ENCODE data around the gene CNN2.

CNN2 gene

DNA sequence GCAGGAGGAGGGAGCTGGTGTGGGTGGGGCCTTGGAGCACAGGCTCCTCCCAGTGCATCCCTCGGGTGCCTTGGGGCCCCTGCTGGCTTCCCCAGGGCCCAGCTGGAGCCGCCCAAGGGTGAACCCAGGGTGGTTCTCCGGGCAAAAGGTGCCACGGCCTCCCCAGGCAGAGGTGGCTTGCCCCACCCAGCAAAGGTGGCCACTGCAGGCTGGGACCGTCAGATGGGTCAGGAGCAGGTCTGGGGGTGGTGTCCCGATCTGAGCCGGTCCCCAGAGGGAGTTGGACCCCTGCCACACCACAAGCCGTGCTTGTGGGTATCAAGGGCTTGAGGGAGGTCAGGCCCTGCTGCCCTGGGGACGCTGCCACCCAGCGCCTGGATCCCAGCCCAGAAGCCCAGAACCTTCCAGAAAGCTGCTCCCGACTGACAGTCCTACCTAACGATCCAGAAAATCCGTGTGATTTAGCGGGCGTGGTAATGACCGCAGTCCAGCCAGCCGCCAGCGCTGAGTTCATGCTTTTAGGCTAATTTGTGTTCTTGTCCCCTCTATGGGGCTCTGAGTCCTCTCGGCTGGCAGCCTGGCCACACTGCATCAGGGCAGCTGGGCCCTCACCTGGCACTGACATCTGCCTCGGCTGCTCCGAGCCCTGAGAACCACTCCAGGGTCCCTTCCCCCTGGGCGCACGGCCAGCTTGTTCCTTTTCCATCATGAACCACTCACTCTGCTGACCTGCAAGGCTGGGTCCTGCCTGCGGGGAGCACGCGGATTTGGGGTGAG lies 31.2 kb upstream of the CNN2 start:
- no peak for DNase-seq (ENCODE audit: low read depth)

DNA sequence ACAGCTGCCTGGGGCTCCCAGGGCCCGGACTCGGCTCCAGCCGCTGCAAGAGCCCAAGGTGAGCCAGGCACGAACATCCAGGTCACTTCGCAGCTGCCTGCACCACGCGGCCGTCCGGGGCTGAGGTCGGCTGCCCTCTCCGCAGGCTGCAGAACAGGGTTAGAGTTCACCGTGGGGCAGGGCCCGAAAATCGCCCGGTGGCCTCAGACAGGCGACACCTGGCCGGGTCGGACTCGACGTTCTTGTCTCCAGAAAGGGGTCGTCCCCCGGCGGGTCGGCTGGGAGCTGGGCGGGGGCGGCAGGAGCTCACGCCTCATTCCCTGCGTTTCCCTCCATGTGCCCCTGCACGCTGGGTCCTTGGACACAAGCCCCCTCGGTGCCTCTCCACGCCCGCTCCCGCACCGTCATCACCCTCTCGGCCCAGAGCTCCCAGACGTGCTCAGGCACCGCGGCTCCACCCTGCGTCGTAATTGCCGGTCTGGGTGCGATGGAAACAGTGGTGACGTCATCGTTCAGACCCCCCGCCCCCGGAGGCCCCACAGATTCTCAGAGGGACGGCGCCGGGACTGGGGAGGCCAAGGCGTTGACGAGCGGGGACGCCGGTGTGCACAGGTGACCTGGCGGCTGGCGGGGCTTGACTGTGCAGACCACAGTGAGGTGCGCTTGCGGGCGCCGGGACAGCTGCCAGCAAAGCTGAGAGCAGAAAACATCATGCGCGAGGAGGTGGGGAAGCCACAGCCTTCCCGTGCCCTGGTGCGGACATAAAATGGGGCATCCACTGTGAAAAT lies 30.2 kb upstream of the CNN2 start:
- peak; percentile 45 for DNase-seq (ENCODE audit: low read depth)

- DNase-seq (ENCODE audit: low read depth), result no peak
These were observed 28.3 kb upstream of the CNN2 start for GRCh38 chr19:998064-998463.

- DNase-seq (ENCODE audit: low read depth), result no peak
These were observed 27.1 kb upstream of the CNN2 start for GRCh38 chr19:999379-999719.

GRCh38 chr19:1000095-1000494 lies 26.3 kb upstream of the CNN2 start, which contains the start of gene GRIN3B:
Gene GRIN3B, plus strand, starts transcription at chr19:1000419. Its CDS starts 19 bp downstream, at chr19:1000438.
- DNase-seq (ENCODE audit: low read depth), result peak; percentile 39

DNA sequence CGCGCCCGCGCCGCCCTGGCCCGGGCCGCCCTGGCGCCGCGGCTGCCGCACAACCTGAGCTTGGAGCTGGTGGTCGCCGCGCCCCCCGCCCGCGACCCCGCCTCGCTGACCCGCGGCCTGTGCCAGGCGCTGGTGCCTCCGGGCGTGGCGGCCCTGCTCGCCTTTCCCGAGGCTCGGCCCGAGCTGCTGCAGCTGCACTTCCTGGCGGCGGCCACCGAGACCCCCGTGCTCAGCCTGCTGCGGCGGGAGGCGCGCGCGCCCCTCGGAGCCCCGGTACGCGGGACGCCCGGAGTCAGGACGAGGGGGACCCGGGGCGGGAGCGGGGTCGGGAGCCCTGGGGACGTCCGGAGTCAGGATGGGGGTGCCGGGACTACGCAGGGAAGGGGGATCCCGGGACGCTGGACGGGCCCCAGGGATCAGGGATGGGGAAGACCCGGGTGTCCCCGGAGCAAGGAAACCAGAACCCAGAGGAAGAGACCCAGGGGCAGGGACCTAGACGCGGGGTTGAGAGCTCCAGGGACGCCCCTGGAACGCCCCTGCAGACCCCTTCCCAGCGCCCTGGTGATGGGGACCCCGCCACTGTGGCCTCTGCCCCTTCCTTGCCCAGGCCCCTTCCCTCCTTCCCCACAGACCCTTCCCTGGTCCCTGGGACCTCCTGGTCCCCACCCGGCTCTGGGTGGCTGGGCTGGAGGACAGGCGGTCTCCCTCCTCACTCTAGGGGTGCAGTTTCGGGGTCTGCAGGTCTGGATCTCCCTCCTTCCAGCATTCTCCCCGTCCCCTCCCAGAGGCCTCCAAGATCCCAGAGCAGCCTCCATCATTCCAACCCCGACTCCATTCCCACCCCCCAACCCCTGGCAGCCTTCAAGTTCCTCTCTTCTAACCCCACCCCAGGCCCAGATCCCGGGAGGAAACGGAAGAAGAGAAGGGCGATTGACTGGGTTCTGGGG lies 25.5 kb upstream of the CNN2 start:
- no peak for DNase-seq (ENCODE audit: low read depth)

DNA sequence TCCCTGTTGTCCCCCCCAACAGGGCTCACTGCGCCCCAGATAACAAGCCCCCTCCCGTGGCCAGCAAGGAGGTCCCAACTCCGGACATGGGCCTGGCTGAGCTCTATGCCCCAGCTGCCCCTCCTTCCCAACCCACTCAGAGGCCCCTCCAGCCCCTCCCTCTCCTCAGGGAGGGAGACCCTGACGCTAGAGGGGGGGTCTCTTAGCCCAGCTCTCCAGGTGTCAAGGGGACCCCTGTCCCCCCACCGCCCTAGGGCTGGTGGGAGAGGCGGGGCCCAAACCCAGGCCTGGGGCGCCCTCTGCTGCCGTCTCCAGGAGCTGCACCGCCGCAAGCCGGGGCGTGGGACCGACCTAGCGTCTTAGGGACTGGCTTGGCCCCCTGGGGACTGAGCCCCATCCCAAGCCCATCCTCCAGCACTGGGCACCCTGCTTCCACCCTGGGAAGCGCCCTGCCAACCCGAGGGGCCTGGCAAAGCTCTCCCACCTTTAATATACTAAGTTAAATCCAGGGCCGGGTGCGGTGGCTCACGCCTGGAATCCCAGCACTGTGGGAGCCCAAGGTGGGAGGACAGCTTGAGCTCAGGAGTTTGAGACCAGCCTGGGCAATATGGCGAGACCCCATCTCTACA lies 24.8 kb upstream of the CNN2 start:
- DNase-seq (ENCODE audit: low read depth), result peak; percentile 49

DNA sequence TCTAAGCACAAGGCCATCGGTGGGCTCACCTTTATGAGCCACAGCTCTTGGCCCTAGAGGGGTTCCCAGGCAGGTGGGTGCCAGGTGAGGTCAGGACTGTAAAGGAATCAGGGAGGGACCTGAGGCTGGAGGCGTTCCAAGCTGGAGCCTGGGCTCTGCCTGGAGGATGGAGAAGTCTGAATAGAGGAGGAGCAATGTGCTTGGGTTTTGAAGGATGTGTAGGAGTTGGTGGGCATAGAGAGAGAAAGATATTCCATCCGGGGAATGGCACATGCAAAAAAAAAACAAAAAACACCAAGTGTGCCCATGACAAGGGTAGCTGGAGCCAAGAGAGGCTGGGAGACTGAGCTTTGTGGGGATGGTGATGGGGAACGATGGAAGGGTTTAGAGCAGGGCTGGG lies 23.8 kb upstream of the CNN2 start:
- no peak for DNase-seq (ENCODE audit: low read depth)

DNA sequence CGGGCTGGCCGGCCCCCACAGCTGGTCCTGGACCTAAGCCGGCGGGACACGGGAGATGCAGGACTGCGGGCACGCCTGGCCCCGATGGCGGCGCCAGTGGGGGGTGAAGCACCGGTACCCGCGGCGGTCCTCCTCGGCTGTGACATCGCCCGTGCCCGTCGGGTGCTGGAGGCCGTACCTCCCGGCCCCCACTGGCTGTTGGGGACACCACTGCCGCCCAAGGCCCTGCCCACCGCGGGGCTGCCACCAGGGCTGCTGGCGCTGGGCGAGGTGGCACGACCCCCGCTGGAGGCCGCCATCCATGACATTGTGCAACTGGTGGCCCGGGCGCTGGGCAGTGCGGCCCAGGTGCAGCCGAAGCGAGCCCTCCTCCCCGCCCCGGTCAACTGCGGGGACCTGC lies 23.1 kb upstream of the CNN2 start:
- no peak for DNase-seq (ENCODE audit: low read depth)

- DNase-seq (ENCODE audit: low read depth), result no peak
These were observed 22.1 kb upstream of the CNN2 start for GRCh38 chr19:1004204-1004802.

- DNase-seq (ENCODE audit: low read depth), result no peak
These were observed 21.4 kb upstream of the CNN2 start for GRCh38 chr19:1004803-1005664.

DNA sequence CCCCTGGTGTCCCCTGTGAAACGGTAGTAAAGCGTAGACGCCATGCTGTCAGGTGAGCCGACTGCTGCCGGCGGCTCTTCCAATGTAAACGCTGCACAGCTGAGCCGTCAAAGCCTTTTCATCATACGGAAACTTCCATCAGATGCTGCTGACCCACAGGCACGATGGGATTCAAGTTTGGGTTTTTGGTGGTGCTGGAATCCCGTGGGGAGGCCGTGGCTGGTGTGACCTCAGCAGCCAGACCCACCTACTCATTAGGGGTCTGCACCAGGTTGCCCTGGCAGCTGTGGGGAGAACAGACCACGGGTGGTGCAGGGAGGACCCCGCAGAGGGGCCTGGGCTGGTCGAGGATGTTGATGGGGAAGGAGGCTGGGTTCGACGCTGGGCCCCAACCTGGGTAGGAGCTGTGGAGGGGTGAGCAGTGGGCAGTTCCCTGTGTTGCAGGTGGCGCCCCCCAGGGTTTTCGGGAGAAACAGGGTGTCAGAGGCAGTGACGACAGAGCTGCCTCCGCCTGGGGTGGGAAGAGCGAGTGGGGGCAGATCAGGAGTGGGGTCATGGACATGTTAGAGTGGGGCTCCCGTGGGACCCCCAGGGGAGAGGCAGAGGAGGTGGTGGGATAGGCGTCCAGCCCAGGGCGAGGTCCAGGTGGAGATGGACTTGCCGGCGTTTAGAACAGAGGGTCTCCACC lies 19.6 kb upstream of the CNN2 start:
- DNase-seq (ENCODE audit: low read depth), result no peak

GRCh38 chr19:1007399-1008251 lies 18.8 kb upstream of the CNN2 start:
- no peak for DNase-seq (ENCODE audit: low read depth)

DNA sequence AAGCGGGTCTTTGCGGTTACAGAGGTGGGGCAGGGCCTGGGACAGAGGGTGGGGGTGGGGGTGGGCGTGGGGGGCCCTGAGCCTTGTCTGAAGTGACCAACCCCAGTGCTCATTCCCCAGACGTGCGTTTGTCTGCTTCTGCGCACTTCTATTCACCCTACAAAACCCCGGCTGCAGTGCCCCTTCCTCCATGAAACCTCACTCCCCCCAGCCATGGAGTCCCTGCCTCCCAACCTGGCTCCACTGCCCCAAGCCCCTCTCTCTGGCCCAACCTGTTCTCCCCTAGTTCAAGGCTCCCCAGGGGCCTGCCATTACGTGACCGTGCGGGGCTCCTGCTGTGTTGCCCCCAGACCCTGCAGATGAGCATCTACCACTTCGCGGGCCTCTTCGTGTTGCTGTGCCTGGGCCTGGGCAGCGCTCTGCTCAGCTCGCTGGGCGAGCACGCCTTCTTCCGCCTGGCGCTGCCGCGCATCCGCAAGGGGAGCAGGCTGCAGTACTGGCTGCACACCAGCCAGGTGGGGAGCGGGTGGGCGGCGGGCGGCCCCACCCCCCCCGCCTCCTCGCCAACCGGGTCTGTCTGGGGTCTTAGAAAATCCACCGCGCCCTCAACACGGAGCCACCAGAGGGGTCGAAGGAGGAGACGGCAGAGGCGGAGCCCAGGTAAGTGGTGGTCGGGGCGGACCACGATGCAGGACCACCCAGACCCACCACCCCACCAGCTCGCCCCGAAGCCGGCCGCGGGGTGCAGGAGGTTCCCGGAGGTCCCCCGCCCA lies 18.0 kb upstream of the CNN2 start:
- DNase-seq (ENCODE audit: low read depth), result no peak

DNA sequence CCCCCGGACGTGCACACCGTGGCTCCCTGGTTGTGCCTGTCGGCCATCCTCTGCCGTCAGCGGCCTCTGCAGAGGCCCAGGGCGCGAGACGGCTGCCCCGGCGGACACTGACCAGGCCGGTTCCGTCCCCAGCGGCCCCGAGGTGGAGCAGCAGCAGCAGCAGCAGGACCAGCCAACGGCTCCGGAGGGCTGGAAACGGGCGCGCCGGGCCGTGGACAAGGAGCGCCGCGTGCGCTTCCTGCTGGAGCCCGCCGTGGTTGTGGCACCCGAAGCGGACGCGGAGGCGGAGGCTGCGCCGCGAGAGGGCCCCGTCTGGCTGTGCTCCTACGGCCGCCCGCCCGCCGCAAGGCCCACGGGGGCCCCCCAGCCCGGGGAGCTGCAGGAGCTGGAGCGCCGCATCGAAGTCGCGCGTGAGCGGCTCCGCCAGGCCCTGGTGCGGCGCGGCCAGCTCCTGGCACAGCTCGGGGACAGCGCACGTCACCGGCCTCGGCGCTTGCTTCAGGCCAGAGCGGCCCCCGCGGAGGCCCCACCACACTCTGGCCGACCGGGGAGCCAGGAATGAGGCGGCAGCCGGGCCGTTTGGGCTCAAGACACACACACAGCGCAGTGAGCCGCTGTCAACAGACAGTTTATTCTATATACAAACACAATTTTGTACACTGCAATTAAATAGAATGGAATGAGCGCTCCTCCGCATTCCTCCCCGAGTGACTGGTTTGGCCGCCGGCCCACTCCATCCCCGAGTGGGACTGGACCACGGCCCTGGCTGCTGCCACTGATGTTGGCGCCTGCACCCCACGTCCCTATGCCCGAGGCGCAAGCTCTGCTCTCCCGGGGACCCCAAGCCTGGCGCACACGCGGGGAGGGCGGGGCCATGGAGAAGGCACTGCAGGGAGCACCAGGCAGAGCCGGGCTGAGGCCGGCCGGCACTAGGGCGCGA lies 17.1 kb upstream of the CNN2 start:
- DNase-seq (ENCODE audit: low read depth), result no peak

- no peak for DNase-seq (ENCODE audit: low read depth)
These were observed 16.3 kb upstream of the CNN2 start for GRCh38 chr19:1009981-1010538.

All from stimulated activated CD4-positive, alpha-beta T cell treated with anti-CD3 and anti-CD28 coated beads, Interleukin-2, amount 100 ng/mL, for 4 hours (primary cell).